ENCODE measurements around the gene ALDH1A3. TPM values are rescaled to one million over a fixed set of nuclear protein-coding genes. Genes with fewer than 3 reads are reported as not detected.

The ALDH1A3 gene
- total and polyA plus RNA-seq, 2 of the 13 experiments (the other 11 are each of a cell fraction or from before 2014, with no cell fraction given) = not detected

DNA sequence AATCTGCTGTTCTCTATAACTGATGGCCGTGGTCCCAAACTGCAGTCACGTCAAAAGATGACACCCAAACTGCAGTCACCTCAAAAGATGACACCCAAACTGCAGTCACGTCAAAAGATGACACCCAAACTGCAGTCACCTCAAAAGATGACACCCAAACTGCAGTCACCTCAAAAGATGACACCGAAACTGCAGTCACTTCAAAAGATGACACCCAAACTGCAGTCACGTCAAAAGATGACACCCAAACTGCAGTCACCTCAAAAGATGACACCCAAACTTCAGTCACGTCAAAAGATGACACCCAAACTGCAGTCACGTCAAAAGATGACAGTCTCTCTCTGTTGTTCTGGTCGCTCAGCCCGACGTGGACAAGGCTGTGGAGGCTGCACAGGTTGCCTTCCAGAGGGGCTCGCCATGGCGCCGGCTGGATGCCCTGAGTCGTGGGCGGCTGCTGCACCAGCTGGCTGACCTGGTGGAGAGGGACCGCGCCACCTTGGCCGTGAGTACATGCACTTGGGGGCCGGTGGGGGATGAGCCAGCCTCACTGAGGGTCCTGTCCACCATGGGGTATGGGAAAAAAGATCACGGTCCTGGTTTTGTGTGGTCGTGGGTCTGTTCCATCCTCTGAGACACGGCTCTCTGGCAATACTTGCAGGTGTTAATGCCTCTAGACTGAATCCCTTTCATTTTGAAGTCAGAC lies 7.7 kb downstream of the ALDH1A3 start:
- no peaks in the 10 kb centered on the region for H4K20me1 ChIP-seq (ENCODE audit: insufficient read depth, low read length)
- H3K4me1 ChIP-seq (ENCODE audit: insufficient read depth, low read length) = no peaks in the 10 kb centered on the region
- H2AFZ ChIP-seq (ENCODE audit: low read length) = no peak overlapping the region
- DNase-seq (ENCODE audit: low spot score) (no peak), FAIRE-seq (no peak), ATAC-seq (no peak)
- H3K27ac ChIP-seq (ENCODE audit: extremely low read length, insufficient read depth, low read length) = no peak overlapping the region
- POLR2A ChIA-PET = no interaction called here
- intact Hi-C loops (cut with micrococcal nuclease; ENCODE audit: unreplicated experiment) = no loop called here
- no peaks in the 10 kb centered on the region for H3K36me3 ChIP-seq (replicated peaks in 1 of 2; ENCODE audit: control insufficient read depth in 1 of 2, insufficient read depth in 2 of 2, low read length in 2 of 2)
- in situ Hi-C loops (cut with HindIII; ENCODE audit: extremely low pct_ligation_motif_present, low pct_unique_long_range_greater_than_20kb) = no loop called here
- no peak overlapping the region for H3K9ac ChIP-seq (ENCODE audit: insufficient read depth, low read depth, low read length)
- no peak overlapping the region for H3K4me3 ChIP-seq (replicated peaks in 1 of 3; ENCODE audit: insufficient read depth in 1 of 3, low read depth in 2 of 3, low read length in 3 of 3)
- CTCF ChIA-PET (ENCODE audit: low intra/inter-chr PET ratio, low total read pairs) = no interaction called here
- TF ChIP-seq CREB1 (IDR thresholded peaks at IDR 0.05) (peak; percentile 69), CREB1 (CRISPR knock-in tag; IDR thresholded peaks at IDR 0.05) (no peak)
- TF ChIP-seq, protein P1, sequence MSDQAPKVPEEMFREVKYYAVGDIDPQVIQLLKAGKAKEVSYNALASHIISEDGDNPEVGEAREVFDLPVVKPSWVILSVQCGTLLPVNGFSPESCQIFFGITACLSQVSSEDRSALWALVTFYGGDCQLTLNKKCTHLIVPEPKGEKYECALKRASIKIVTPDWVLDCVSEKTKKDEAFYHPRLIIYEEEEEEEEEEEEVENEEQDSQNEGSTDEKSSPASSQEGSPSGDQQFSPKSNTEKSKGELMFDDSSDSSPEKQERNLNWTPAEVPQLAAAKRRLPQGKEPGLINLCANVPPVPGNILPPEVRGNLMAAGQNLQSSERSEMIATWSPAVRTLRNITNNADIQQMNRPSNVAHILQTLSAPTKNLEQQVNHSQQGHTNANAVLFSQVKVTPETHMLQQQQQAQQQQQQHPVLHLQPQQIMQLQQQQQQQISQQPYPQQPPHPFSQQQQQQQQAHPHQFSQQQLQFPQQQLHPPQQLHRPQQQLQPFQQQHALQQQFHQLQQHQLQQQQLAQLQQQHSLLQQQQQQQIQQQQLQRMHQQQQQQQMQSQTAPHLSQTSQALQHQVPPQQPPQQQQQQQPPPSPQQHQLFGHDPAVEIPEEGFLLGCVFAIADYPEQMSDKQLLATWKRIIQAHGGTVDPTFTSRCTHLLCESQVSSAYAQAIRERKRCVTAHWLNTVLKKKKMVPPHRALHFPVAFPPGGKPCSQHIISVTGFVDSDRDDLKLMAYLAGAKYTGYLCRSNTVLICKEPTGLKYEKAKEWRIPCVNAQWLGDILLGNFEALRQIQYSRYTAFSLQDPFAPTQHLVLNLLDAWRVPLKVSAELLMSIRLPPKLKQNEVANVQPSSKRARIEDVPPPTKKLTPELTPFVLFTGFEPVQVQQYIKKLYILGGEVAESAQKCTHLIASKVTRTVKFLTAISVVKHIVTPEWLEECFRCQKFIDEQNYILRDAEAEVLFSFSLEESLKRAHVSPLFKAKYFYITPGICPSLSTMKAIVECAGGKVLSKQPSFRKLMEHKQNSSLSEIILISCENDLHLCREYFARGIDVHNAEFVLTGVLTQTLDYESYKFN (CRISPR knock-in tag; conservative IDR thresholded peaks at IDR 0.05) = no peak
- H3K79me2 ChIP-seq (ENCODE audit: insufficient read depth, low read length) = no peaks in the 10 kb centered on the region
- H3K9me3 ChIP-seq (ENCODE audit: low read length) = no peaks in the 10 kb centered on the region
- WGBS (ENCODE audit: low lambda C conversion rate) = 19% methylated on average over 16 of the region's 22 CpGs
- no TSS peak for BruUV-seq (replicated peaks)
- no peak overlapping the region for H3K4me2 ChIP-seq (ENCODE audit: low read depth, low read length)
- peaks cover 8 to 92% of the 10 kb centered on the region in 2 experiments; a peak in 4 of 5 replicates for H3K27me3 ChIP-seq (ENCODE audit: control insufficient read depth in 1 of 2, insufficient read depth in 2 of 2, low read length in 2 of 2)
